Nephron progenitor cell (in vitro differentiated cells): ENCODE measurements around the gene CIZ1.

Experiments
- DNase-seq: peaks from one replicate; pipeline ENCODE4 v3.0.0; 2021
- H3K27ac Mint-ChIP-seq: 2 replicates; pipeline ENCODE4 v1.8.0; 2021; ENCODE audit warnings: mild to moderate bottlenecking, moderate library complexity, mixed read lengths
- H3K27me3 Mint-ChIP-seq: 2 replicates; pipeline ENCODE4 v1.8.0; 2021; ENCODE audit warnings: mild to moderate bottlenecking, low read depth, mixed read lengths; ENCODE audit not compliant: poor library complexity
- H3K36me3 Mint-ChIP-seq: 2 replicates; pipeline ENCODE4 v1.8.0; 2021; ENCODE audit warnings: low read depth, mixed read lengths
- H3K4me1 Mint-ChIP-seq: 2 replicates; pipeline ENCODE4 v1.8.0; 2021; ENCODE audit warnings: mixed read lengths
- H3K4me3 Mint-ChIP-seq: 2 replicates; pipeline ENCODE4 v1.8.0; 2021; ENCODE audit warnings: mild to moderate bottlenecking, moderate library complexity, mixed read lengths
- H3K9me3 Mint-ChIP-seq: 2 replicates; pipeline ENCODE4 v1.8.0; 2021; ENCODE audit warnings: mild to moderate bottlenecking, moderate library complexity, mixed read lengths
- TF ChIP-seq, protein P1 (sequence below): fragments of 200-600 bp; sonication (generic); IDR thresholded peaks from 2 replicates; pipeline ENCODE4 v1.5.0; 2021; ENCODE audit warnings: antibody characterized with exemption

The CIZ1 gene

DNA sequence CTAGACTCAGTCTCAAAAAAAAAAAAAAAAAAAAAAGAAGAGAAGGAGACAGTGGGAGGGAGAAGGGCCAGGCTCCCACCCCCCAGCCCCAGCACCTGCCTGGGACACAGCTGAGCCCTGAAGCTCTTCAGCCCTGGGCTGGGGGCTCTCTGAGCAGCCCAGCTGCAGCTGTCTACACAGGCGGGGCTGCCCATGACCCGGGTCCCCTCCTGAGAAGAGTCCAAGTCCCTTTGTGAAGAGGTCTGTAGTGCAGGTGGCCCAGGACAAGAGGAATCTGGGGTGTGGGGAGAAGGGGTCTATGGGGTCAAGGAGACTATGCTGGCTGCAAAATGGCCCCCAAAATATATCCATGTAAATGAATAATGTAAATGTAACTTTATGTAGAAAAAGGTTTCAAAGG is 48.8 kb downstream of the CIZ1 start:
- H3K27me3 Mint-ChIP-seq = peaks cover 5% of the 10 kb centered on the region
- TF ChIP-seq, protein P1, sequence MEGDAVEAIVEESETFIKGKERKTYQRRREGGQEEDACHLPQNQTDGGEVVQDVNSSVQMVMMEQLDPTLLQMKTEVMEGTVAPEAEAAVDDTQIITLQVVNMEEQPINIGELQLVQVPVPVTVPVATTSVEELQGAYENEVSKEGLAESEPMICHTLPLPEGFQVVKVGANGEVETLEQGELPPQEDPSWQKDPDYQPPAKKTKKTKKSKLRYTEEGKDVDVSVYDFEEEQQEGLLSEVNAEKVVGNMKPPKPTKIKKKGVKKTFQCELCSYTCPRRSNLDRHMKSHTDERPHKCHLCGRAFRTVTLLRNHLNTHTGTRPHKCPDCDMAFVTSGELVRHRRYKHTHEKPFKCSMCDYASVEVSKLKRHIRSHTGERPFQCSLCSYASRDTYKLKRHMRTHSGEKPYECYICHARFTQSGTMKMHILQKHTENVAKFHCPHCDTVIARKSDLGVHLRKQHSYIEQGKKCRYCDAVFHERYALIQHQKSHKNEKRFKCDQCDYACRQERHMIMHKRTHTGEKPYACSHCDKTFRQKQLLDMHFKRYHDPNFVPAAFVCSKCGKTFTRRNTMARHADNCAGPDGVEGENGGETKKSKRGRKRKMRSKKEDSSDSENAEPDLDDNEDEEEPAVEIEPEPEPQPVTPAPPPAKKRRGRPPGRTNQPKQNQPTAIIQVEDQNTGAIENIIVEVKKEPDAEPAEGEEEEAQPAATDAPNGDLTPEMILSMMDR = no peak
- H3K4me1 Mint-ChIP-seq = peaks cover 38% of the 10 kb centered on the region
- no peak overlapping the region for H3K27ac Mint-ChIP-seq
- no peak overlapping the region for H3K4me3 Mint-ChIP-seq
- H3K36me3 Mint-ChIP-seq = no peaks in the 10 kb centered on the region
- H3K9me3 Mint-ChIP-seq = peaks cover 3% of the 10 kb centered on the region
- DNase-seq = no peak

DNA sequence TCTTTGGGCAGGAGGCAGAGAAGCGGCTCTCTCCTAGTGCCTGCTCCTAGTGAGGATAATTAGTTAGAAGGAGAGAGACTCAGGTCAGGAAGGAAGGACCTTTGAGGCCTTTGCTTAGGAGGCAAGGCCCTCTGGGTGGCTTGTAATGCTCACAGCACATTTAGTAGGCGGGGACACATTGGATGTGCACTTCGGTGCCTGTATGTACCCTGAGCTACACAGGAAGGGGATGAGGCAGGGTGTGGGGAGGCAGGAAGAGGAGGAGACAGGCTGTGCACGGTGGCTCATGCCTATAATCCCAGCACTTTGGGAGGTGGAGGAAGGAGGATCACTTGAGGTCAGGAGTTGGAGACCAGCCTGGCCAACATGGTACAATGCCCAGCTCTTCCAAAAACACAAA is 49.3 kb downstream of the CIZ1 start:
- TF ChIP-seq, protein P1 = no peak
- Mint-ChIP-seq H3K4me1 (peaks cover 43% of the 10 kb centered on the region), H3K9me3 (peaks cover 3% of the 10 kb centered on the region), H3K27me3 (peaks cover 8% of the 10 kb centered on the region), H3K4me3 (no peak overlapping the region), H3K27ac (no peak overlapping the region), H3K36me3 (no peaks in the 10 kb centered on the region)
- DNase-seq = no peak

DNA sequence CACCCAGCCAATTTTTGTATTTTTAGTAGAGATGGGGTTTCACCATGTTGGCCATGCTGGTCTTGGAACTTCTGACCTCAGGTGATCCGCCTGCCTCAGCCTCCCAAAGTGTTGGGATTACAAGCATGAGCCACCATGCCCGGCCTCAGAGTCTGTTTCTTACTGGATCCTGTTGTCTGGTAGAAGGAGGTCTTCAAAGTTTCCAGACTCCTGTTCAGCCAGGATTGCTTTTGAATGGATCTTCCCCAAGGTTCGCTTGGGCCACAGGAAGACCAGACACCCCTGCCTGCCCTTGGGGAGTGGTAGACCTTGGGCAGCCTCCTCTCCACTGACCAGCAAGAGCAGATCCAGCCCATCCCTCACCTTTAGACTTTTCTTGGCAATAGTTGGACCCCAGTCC is 49.8 kb downstream of the CIZ1 start:
- H3K4me3 Mint-ChIP-seq = no peak overlapping the region
- H3K4me1 Mint-ChIP-seq = peaks cover 42% of the 10 kb centered on the region
- no peaks in the 10 kb centered on the region for H3K36me3 Mint-ChIP-seq
- no peak for DNase-seq
- TF ChIP-seq, protein P1 = no peak
- no peak overlapping the region for H3K27ac Mint-ChIP-seq
- peaks cover 3% of the 10 kb centered on the region for H3K9me3 Mint-ChIP-seq
- H3K27me3 Mint-ChIP-seq = peaks cover 13% of the 10 kb centered on the region

DNA sequence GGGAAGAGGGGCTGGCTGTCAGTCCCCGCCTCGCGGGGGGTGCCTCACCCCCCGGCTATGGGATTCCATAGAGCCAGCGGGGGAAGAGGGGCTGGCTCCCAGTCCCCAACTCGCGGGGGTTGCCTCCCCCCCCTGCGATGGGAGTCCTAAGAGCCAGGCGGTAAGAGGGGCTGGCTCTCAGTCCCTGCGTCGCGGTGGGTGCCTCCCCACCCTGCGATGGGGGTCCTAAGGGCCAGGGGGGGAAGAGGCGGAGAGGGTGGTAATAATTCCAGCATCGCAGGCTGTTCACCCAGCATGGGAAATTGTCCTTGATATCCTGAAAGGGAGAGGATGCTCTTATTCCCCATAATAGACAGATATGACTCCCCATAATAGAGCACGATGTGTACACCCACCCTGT is 51.8 kb downstream of the CIZ1 start:
- Mint-ChIP-seq H3K9me3 (peaks cover 10% of the 10 kb centered on the region), H3K4me1 (peaks cover 42% of the 10 kb centered on the region), H3K27ac (no peak overlapping the region), H3K4me3 (no peak overlapping the region), H3K36me3 (no peaks in the 10 kb centered on the region), H3K27me3 (peaks cover 17% of the 10 kb centered on the region)
- TF ChIP-seq, protein P1 = no peak
- DNase-seq = no peak

DNA sequence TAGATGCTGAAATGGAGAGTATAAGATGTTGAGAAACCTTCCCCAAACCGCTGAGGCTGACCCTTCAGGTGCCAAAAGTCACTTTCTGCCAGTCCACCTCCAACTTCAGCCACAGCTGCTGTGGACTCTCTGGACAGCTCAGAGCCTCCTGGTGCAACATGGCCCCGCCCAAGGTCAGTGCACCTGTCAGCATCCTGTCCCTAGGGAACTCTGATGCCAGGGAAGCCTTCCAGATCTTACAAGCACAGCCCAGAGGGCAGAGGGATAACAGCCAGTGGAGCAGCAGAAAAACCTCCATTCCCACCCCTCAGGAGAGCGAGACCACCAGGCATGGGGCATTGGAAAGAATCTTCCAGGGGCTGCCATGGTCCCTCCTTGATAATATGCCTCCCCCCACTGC is 53.4 kb downstream of the CIZ1 start:
- no peak for DNase-seq
- H3K27ac Mint-ChIP-seq = no peak overlapping the region
- H3K4me1 Mint-ChIP-seq = peaks cover 46% of the 10 kb centered on the region
- H3K4me3 Mint-ChIP-seq = no peak overlapping the region
- H3K9me3 Mint-ChIP-seq = peaks cover 24% of the 10 kb centered on the region
- H3K27me3 Mint-ChIP-seq = peaks cover 29% of the 10 kb centered on the region
- peaks cover 5% of the 10 kb centered on the region for H3K36me3 Mint-ChIP-seq
- TF ChIP-seq, protein P1 = no peak
